ENCODE results near the gene PCDH15. TPM values are rescaled to one million over a fixed set of nuclear protein-coding genes. Genes with fewer than 3 reads are reported as not detected.
"Not testable (repeated sequence)": the region's sequence is repeated elsewhere in the genome, so short reads cannot be mapped to it uniquely, and the experiment has no call there.

PCDH15 gene
- polyA plus RNA-seq, 1 donor, result 11.9 TPM

DNA sequence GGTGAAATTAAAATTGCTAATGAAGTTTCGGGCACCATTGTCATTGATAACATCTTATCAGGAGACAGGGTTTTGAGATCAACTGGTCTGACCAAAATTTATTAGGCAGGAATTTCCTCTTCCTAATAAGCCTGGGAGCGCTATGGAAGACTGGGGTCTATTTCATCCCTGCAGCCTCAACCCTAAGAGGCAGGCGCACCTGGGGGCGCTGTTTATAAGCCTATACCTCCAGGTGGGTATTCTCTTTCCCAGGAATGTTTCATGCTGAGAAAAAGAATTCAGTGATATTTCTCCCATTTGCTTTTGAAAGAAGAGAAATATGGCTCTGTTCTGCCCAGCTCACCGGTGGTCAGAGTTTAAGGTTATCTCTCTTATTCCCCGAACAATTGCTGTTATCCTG, 406.4 kb downstream of the PCDH15 start:
- not testable (repeated sequence) for DNase-seq

DNA sequence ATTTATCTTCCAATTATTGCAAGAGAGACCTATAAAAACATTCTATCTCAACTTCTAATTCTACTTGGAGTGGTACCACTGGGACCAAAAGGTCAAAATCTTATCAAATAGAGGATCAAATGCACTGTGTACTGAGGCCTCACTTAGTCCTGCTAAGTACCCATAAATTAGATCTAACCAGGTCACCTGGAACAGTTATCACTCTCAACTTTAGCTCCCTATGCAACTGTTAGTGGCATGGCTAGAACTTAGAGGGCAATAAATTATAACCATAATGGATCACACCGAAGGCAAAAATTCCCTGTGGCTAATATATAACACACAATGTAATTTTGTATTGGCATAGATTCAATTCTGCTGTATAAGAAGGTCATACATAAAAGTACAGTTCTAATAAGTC, 428.9 kb downstream of the PCDH15 start:
- no peak for DNase-seq

DNA sequence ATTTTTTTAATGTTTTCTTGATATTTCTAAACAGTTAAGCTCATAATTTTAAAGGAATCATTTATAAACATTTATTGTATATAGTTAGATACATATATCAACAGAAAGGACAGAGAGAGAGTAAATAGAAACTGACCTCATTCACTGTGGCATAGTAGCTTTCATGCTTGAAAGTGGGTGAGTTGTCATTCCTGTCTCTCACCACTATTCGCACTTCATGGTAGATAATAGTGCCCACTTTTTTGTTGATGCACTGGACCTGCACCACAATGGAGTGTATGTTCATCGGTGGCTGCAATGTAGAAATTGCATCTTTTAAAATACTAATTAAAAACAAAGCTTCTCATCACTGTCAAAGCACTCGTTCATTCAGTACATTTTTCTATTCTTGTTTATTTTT, 432.0 kb downstream of the PCDH15 start:
- no peak for DNase-seq

DNA sequence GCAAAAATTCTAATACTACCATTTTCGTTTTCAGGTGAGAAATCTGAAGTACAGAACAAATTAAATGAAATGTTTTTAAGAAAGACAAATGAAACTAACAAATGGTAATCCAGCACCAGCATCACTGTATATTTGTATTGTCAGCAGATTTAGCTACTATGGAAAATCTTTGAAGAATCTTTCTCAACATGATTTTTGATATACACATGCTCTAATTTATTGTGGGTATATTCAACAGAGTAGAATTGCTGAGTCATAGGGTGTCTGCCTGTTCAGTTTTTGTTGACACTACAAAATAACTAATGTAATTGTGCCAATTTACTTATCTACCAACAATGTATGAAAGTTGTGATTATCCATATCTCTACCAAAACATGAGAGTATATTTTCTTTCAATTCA, 437.6 kb downstream of the PCDH15 start:
- DNase-seq, result no peak

DNA sequence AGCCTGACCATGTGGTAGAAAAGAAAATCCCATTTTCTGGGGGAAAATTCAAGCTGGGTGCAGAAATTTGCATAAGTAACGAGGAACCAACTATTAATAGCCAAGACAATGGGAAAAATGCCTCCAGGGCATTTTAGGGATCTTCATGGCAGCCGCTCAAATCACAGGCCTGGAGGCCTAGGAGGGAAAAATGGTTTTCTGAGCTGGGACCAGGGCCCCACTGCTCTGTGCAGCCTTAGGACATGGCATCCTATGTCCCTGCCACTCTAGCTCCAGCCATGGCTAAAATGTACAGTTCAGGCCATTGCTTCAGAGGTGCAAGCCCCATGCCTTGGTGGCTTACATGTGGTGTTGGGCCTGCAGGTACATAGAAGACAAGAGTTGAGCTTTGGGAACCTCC, 459.0 kb downstream of the PCDH15 start:
- no peak for DNase-seq

DNA sequence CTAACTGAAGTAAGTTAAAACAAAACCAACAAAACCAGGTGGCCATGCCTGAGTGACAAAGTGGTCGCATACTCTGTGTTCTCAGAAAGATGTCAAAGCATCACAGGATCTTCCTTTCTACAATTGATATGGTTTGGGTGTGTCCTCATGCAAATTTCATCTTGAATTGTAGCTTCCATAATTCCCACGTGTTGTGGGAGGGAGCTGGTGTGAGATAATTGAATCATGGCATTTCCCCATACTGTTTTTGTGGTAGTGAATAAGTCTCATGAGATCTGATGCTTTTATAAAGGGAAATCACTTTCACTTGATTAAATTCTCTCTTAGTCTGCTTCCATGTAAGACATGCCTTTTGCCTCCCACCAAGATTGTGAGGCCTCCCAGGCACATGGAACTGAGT, 465.7 kb downstream of the PCDH15 start:
- DNase-seq, result no peak

DNA sequence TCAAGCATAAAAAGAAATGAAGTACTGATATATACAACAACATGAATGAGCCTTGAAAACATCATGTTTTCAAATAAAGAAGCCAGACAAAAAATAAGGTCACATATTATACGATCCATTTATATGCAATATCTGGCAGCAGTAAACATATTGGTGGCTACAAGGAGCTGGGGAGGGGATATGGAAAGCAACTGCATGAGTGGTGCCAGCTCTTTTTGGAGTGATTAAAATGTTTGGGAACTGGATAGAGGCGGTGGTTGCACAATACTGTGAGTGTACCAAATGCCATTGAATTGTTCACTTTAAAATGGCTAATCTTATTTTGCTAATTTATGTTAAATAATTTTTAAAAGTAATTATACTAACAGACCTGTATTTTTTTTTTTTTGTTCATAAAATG, 481.7 kb downstream of the PCDH15 start:
- DNase-seq, result no peak

DNA sequence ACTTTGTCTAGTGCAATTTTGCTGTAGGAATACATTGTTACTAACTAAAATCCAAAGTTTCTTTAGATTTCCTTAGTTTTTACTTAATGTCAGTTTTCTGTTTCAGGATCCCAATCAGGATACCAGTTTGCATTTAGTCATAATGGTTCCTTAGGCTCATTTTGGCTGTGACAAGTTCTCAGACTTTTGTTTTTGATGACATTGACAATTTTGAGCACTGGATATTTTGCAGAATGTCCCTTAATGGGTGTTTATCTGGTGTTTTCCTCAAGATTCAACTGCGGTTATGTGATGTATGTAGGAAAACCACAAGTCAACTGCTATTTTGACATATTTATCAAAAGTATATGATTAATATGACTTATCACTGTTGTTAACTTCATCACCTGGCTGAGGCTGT, 482.6 kb downstream of the PCDH15 start:
- DNase-seq, result no peak

DNA sequence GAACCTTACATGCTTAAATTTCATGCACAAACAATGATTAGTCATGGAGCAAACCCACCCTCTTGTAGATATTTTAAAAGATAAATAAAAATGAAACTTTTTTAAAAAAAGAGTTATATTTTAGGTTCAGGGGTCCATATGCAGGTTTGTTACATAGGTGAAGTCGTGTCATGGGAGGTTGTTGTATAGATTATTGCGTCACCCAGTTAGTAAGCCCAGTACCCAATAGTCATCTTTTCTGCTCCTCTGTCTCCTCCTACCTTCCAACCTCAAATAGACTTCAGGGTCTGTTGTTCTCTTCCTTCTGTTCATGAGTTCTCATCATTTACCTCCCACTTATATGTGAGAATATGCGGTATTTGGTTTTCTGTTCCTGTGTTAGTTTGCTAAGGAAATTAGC, 486.6 kb downstream of the PCDH15 start:
- DNase-seq, result no peak

DNA sequence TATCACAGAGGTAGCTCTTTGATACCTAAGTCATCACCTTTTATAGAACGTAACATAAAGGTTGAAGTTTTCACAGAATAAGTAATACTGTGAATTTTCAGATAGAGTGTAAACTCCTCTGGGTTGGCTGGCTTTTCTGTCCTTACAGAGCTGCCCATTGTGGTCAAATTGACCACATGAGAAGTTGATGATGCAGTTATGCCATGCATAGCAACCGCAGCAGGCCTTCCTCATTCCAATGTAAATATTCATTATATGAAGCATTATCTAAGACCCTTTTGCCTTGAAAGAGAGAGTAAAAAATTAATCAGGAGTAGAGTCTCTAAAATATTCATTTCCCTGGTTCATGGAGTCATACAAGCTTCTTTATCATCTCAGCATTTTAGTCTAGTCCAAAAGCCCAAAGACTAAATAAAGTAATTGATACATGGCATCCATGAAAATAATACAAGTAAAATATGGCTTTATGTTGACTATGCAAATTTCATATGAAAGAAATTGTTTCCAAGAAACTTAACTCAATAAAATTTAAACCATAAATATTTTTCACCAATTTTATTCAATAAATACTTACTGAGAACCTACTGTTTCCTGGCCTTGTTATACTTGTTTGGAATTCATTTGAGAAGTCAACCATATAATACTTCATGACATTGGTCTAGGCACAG, 516.4 kb downstream of the PCDH15 start:
- DNase-seq, result no peak

DNA sequence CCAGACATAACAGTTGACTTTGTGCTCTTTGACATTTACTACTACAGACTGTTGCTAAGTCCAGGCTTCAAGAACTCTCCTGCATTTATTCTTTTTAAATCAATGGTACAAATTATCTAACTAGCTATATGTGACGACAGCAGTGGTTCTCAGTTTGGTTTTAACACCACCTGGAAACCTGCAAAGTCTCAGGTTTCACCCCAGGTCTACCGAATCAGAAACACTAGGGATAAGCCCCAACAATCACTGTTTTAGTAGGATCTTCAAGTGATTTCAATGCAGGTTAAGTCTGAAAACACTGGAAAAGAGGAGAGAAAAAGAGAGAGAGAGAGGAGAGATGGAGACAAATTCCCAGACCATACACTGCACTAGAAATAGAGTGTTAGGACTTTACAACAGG, 519.0 kb downstream of the PCDH15 start:
- no peak for DNase-seq

DNA sequence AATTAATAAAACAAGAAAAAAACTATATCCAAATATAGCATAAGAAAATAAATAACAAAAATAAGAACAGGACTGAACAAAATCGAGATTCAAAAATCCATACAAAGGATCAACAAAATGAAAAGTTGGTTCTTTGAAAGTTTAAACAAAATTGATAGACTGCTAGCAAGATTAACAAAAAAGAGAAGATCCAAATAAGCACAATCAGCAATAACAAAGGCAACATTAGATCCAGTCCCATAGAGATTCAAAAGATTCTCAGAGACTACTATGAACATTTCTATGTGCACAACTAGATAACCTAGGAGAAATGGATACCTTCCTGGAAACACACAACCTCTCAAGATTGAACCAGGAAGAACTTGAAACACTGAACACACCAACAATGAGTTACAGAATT, 534.6 kb downstream of the PCDH15 start:
- no peak for DNase-seq

DNA sequence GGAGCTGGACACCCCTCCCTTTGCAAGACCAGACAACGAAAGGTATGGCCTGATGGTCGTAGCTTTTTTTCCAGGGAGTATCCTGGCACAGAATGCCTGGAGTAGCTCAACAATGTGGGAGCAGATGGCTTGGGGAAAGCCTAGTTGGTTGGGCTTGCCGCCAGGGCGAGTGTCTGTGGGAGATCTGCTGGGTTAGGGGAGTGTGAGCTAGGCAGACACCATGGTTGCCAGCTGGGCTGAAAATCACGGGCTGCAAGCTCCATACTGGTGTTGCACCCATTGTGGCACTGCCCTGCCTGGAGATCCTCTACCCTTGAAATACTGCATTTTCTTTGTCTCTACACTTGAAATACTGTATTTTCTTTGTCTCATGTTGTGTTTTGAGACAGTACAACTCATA, 538.3 kb downstream of the PCDH15 start:
- DNase-seq, result no peak

DNA sequence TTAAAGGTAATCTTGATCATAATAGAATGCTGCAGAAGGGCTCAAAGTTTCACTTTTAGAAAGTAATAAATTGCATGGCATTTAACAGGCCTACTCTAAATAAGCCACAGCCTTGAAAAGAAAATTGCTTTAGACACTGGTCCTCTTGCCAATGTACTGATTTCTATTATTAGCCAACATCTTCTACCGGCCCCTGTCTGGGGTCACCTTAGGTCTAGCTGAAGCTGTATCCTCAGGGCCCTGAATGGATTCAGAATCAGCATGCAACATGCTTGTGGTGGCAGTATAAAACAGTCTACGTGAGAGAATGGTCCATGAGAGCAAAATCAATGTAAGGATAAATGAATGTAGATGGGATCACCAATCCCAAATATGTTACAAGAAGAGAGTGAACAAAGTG, 541.9 kb downstream of the PCDH15 start:
- no peak for DNase-seq

DNA sequence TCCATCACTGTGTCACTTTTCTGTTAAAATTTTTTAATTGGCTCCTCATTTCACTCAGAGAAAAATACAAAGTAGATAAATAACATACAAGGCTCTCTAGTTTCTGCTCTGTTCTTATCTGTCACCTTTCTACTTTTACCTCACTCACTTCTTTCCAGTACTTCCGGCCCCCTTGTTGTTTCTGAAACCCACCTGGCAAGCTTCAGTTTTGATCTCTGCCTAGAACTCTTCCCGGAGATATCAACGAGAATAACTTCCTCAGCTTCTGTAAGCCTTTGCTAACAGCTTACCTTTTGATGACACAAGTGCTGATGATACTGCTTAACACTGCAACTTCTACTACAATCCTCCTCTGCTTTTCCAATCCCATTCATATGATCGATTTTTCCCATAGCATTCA, 566.2 kb downstream of the PCDH15 start:
- no peak for DNase-seq

DNA sequence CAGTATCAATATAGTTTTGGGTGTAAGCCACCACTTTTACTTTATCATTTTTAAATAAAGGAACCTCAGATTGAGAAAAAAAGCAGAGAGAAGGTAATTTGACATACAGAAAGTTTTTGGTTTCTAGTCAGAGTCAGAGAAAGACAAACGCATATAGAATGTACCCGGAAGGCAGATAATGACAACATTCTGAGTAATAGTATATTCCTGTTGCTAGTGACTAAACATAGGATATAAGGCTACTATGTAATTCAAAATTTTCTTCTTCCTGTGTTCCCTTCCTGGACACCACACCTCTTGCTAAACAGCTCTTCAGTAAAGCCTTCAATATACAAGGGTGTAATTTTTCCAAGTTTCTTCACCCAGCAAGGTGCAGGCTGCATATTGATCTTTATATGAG, 597.6 kb downstream of the PCDH15 start:
- no peak for DNase-seq

DNA sequence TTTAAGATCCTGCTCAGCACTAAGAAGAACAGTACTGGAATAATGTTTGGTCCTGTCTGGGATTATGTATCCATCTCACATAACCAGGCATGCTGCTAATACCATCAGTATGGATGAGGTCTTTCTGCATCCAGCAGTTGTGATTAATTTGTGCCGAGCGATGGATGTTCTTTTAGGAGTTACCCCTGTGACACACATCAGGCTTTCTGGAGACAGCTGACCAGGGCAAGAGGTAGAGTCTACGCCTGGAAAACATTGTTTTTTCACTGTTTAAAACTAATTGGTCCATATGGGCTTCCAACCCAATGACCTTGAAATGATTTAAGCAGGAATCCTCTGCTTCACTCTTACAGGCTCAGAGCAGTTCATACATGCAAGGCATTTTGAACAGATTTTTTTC, 603.0 kb downstream of the PCDH15 start:
- no peak for DNase-seq

DNA sequence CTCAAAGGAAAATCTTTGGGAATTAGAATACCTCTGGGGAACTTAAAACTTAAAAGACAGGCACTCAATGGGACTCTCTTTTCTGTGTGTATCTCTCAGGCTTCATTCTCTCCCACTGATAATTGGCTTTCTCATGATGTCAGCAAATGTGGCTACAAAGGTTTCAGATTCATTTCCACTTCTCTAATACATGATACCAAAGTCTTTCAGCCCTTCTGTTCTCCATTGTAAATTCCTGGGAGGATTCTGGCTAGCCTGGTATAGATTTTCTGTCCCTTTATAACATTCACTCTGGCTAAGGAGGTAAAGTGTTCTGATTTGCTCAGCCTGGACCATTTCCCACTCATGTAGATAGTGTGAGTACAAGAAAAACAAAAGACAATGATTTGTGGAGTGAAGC, 606.2 kb downstream of the PCDH15 start:
- DNase-seq, result no peak

DNA sequence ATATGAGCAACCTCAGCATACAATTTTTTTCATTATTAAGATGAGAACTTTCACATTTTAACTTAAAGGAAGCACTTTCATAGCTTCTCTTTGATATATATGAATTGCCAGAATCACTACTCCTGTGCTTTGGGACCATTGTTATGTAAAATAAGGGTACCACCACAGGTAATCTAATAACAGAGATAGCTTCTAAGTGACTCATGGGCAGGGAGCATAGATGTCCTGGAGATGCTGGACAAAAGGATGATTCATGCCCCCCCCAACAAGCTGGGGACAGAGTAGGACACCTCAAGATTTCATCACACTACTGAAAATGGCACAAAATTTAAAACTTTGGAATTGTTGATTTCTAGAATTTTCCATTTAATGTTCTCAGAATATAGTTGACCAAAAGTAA, 641.1 kb downstream of the PCDH15 start:
- no peak for DNase-seq

DNA sequence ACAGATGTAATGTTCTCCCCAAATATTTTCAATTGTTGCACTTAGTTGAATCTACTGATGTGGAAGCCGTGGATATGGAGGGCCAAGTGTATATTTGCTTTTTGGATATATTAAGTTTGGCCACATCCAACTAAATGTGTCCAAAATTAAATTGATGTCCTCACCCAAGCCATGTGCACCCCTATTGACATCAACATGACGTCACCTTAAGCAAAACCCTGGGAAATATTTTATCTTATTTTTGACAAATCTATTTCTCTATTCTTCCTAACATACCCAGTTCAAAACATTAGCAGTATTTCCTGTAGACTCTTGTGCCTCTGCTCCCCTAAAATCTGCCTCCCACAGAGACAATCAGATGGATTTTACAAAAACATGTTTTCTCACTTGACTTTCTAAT, 652.5 kb downstream of the PCDH15 start:
- no peak for DNase-seq

DNA sequence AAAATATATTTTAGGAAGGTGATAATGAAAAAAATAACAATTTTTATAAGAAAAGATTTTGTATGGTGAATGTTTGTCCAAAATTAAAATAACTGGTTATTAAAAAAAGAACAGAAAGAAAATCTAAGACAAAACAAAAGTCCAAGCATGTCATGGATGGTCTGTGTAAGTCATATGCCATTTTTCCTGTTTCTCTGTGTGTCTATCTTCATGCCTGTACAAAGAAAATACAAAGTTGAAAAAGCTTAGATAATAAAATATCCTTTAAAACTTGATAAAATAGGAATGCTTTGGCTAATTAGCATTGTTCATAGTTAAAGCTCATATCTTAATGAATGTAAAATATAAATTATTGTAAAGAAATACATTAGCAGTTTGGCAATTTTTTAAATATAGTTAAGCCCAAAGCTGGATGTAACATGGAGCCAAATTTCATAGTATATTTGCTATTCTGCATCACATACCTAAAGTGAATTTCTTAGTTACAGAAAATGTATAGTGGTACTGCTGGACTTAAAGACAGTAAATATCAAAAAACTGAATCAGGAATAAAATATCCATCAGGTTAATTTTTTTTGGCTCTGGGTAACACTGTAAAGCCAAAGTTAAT, 661.1 kb downstream of the PCDH15 start:
- DNase-seq, result no peak

DNA sequence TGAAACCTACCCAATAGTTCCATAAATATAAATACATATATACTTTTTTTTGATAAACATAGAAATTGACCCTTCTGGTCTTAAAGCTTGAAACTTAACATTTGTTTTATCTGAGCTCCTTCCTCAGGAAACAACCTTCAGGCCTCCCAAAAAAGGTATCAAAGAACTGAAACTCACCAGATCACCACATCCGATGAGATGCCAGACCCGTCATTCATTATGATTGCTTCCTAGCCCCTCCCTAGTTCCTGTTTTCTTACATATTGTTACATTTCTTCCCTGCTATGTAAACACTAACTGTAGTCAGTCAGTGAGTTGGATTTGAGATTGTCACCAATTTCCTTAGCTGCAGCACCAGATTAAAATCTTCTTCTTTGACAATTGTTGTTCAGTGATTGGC, 663.6 kb downstream of the PCDH15 start:
- DNase-seq, result no peak

DNA sequence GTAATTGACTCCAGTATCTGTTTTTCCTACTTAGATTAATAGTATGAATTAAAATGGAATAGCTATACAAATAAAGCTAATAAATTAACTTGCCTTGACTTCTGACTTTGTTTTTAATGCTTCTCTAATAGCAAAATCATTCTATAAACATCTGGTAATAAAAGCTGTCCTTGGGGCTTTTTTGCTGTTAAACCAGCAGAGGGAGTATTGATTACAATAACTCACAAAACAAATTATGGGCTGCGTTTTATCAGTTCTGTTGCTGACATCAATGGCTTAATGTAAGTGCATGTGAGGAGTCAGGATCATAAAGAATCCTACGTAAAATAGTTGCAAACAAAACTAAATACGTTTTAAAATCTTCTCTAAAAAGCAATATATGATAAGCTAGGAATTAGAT, 667.8 kb downstream of the PCDH15 start:
- DNase-seq, result no peak

DNA sequence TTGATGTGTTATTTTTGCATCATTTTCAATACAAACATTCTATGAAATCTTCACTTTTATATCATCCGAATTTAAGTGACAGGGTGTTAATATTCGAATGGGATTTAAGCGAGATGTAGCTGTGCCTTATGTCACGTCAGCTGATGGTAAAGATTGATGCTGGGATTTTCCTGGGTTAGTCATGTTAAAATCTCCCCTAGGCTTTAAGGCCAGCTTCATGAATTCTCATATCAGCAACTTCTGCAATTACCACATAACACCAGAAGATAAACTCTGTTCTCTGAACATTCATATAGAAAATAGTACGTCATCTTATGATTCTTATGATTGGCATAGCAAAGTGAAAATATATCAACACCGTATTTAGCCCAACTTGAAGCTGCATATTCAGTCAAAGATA, 669.2 kb downstream of the PCDH15 start:
- no peak for DNase-seq

DNA sequence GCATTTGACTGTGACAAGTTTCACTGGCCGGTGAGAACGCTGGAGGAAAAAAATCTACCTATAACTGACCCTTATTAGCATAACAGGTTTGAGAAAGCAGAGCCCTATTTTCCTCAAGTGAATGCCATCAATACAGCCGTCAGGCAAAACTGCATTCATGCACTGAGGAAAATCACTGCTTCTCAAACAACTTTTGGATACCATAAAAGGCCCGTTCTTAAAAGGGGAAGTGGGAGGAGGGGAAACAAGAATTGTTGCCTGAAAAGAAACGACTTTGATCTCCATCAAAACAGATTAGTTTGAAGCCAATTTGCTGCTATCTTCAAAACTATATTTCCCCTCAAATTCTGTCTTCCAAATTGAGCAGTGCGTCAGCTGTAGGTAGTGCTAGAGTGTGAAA, 670.6 kb downstream of the PCDH15 start:
- DNase-seq, result no peak

Data from left kidney (tissue), 2 donors.